Adrenal gland (tissue), 5 donors: ENCODE results near the gene DOK6.

Experiments
- CTCF ChIP-seq, 6 experiments: fragments of 450-650 bp in 4 of 6; fragments of 200-600 bp in 2 of 6; sonication (generic) in 1 of 6; IDR thresholded peaks; 1 replicate in 5 of 6; 2 replicates in 1 of 6; pipeline versions ENCODE4 v1.5.1 to v1.8.0; 2016 to 2021; ENCODE audit warnings: antibody characterized with exemption in 6 of 6, mild to moderate bottlenecking in 2 of 6, moderate library complexity in 1 of 6
- POLR2A ChIP-seq, 2 donors: fragments of 450-650 bp; IDR thresholded peaks; one replicate each; pipeline ENCODE4 v1.6.1; 2017; ENCODE audit warnings: antibody characterized with exemption in 2 of 2, mild to moderate bottlenecking in 2 of 2, moderate library complexity in 1 of 2
- donor health status: DM: no; HTN: no; CAD: no.

- TF ChIP-seq POLR2A (IDR thresholded peaks at IDR 0.05) (no peak), CTCF (IDR thresholded peaks at IDR 0.05) (no peak)
These were observed 418.8 kb downstream of the DOK6 start for GRCh38 chr18:69819460-69819859.
